ENCODE results near the gene LSS. TPM values are rescaled to one million over a fixed set of nuclear protein-coding genes. Genes with fewer than 3 reads are reported as not detected.

LSS gene
- total and polyA plus RNA-seq, 2 of the 8 experiments (the other 6 are each of a cell fraction or from before 2014, with no cell fraction given) = 96.1 to 123 TPM

- TF ChIP-seq POU5F1 (IDR thresholded peaks at IDR 0.05; ENCODE audit: low read depth, low read length) = no peak
- TF ChIP-seq KDM1A (IDR thresholded peaks at IDR 0.05; ENCODE audit: borderline replicate concordance, low read length) = no peak
- no peak for TF ChIP-seq ZNF274 (IDR thresholded peaks at IDR 0.05; ENCODE audit: borderline replicate concordance, extremely low read depth, low read length)
- TF ChIP-seq HDAC6 (IDR thresholded peaks at IDR 0.05; ENCODE audit: low read depth, low read length) = no peak
These were observed 55.0 kb downstream of the LSS start (continued) for GRCh38 chr21:46173573-46173972.

All from H1 (cell line).